GM10248 (cell line): ENCODE results near the gene SARS1.
A peak's percentile ranks its signal among the peaks of the same experiment; 100 is the strongest.

ENCODE experiments used
- CTCF ChIA-PET: fragments of 300-600 bp; sonication (Branson Sonifier 250); formaldehyde crosslinking; extraction: SDS; loops from one replicate; lab custom pipeline; 2021; ENCODE audit warnings: antibody characterized with exemption; lab: Yijun Ruan, JAX
- POLR2A ChIA-PET: fragments of 350-650 bp; sonication (Branson Sonifier 250); formaldehyde crosslinking; extraction: SDS; loops from one replicate; lab custom pipeline; 2020; ENCODE audit warnings: antibody characterized with exemption; lab: Yijun Ruan, JAX
- DNase-seq: peaks from one replicate; pipeline ENCODE4 v3.0.0; 2012; ENCODE audit errors: extremely low spot score
- CTCF ChIP-seq: IDR thresholded peaks from 2 replicates; pipeline ENCODE4 v1.5.1; 2012; ENCODE audit warnings: mild to moderate bottlenecking, low read depth; ENCODE audit errors: extremely low read depth, missing control alignments, control extremely low read depth

The SARS1 gene

GRCh38 chr1:109198745-109199144, 15.0 kb upstream of the SARS1 start:
- TF ChIP-seq CTCF: no peak
- POLR2A ChIA-PET: no interaction called here
- CTCF ChIA-PET: interaction anchor here (0.9 to 2.9 kb wide), 7 partner anchors 9 to 334 kb away, joined by 3 to 11 read pairs (median 4); no protein-coding TSS in a partner anchor
- no peak for DNase-seq

GRCh38 chr1:109199710-109200109, 14.0 kb upstream of the SARS1 start:
- TF ChIP-seq CTCF: no peak
- DNase-seq: no peak
- CTCF ChIA-PET: interaction anchor here (1.1 to 2.9 kb wide), 6 partner anchors 12 to 333 kb away, joined by 3 to 11 read pairs (median 6); no protein-coding TSS in a partner anchor
- POLR2A ChIA-PET: no interaction called here

- CTCF ChIA-PET: interaction anchor here (0.7 to 3.3 kb wide), 15 partner anchors 8 to 332 kb away, joined by 3 to 22 read pairs (median 3); partner anchors contain the start of genes SARS1 and SORT1
- peak; percentile 62 for TF ChIP-seq CTCF
- POLR2A ChIA-PET: no interaction called here
- peak; percentile 75 for DNase-seq
Measured at GRCh38 chr1:109201123-109201703, 12.5 kb upstream of the SARS1 start.

GRCh38 chr1:109204484-109204883, 9.2 kb upstream of the SARS1 start:
- POLR2A ChIA-PET: no interaction called here
- no peak for TF ChIP-seq CTCF

GRCh38 chr1:109206339-109206738, 7.4 kb upstream of the SARS1 start:
- no peak for TF ChIP-seq CTCF
- CTCF ChIA-PET: interaction anchor here (0.7 to 3.3 kb wide), 5 partner anchors 10 to 326 kb away, joined by 3 to 10 read pairs (median 3); no protein-coding TSS in a partner anchor
- no peak for DNase-seq
- POLR2A ChIA-PET: no interaction called here

More at GRCh38 chr1:109204484-109204883, 9.2 kb upstream of the SARS1 start:
- no peak for DNase-seq
- CTCF ChIA-PET: interaction anchor here (1.1 to 3.3 kb wide), 6 partner anchors 9 to 328 kb away, joined by 3 to 10 read pairs (median 4); partner anchors contain the start of gene SARS1

- no peak for DNase-seq
- no peak for TF ChIP-seq CTCF
- CTCF ChIA-PET: interaction anchor here (1.4 to 2.4 kb wide), 5 partner anchors 9 to 285 kb away, joined by 3 to 8 read pairs (median 3); no protein-coding TSS in a partner anchor
- POLR2A ChIA-PET: no interaction called here
Measured at GRCh38 chr1:109207467-109208103, 6.1 kb upstream of the SARS1 start.
